Smooth muscle cell (in vitro differentiated cells): Measurements from ENCODE around the gene PLP1. TPM values are rescaled to one million over a fixed set of nuclear protein-coding genes. Genes with fewer than 3 reads are reported as not detected.

ENCODE experiments used
- DNase-seq: peaks from one replicate; lab custom pipeline; 2025; ENCODE audit not compliant: unreplicated experiment; lab: John Stamatoyannopoulos, UW
- H2AFZ ChIP-seq: fragments of 200-600 bp; sonication (generic); 2 replicates; pipeline ENCODE4 v1.6.0; 2016; ENCODE audit warnings: antibody characterized with exemption, low read depth, mild to moderate bottlenecking
- H3F3A ChIP-seq: fragments of 200-600 bp; sonication (generic); 2 replicates; pipeline ENCODE4 v1.6.0; 2017; ENCODE audit warnings: antibody characterized with exemption, low read depth
- H3K27ac ChIP-seq: fragments of 200-600 bp; sonication (generic); 2 replicates; pipeline ENCODE4 v1.5.1; 2016; ENCODE audit warnings: low read depth, mild to moderate bottlenecking
- H3K27me3 ChIP-seq: fragments of 200-600 bp; sonication (generic); 2 replicates; pipeline ENCODE4 v1.6.1; 2016; ENCODE audit warnings: low read depth, mild to moderate bottlenecking
- H3K36me3 ChIP-seq: fragments of 200-600 bp; sonication (generic); 2 replicates; pipeline ENCODE4 v1.5.1; 2016; ENCODE audit warnings: low read depth
- H3K4me1 ChIP-seq: fragments of 200-600 bp; sonication (generic); 2 replicates; pipeline ENCODE4 v1.5.1; 2016; ENCODE audit warnings: low read depth
- H3K4me2 ChIP-seq: fragments of 200-600 bp; sonication (generic); 2 replicates; pipeline ENCODE4 v1.6.0; 2016; ENCODE audit warnings: mild to moderate bottlenecking
- H3K4me3 ChIP-seq: fragments of 200-600 bp; sonication (generic); 2 replicates; pipeline ENCODE4 v1.5.1; 2016; ENCODE audit warnings: mild to moderate bottlenecking
- H3K79me2 ChIP-seq: fragments of 200-600 bp; sonication (generic); 2 replicates; pipeline ENCODE4 v1.6.0; 2016; ENCODE audit warnings: low read depth, mild to moderate bottlenecking
- H3K9ac ChIP-seq: fragments of 200-600 bp; sonication (generic); 2 replicates; pipeline ENCODE4 v1.6.0; 2016; ENCODE audit warnings: low read depth
- H3K9me3 ChIP-seq: fragments of 200-600 bp; sonication (generic); replicated peaks from 2 replicates; pipeline ENCODE4 v1.5.1; 2016; ENCODE audit warnings: low read depth
- H4K20me1 ChIP-seq: fragments of 200-600 bp; sonication (generic); 2 replicates; pipeline ENCODE4 v1.6.0; 2016; ENCODE audit warnings: low read depth
- WGBS: methylation state at CpG from one replicate; pipeline ENCODE4 v1.1.7; 2016; ENCODE audit warnings: low lambda C conversion rate; 5-methylcytosine and 5-hydroxymethylcytosine counted together
- polyA plus RNA-seq: library from polyadenylated mRNA; unstranded; fragments of >200 nt; fragmentation: Nextera tagmentation; extraction: Ambion mirVana; gene quantifications from 2 replicates; pipeline ENCODE4 v1.2.1, GENCODE V29; 2016
- total RNA-seq: library from RNA; depleted of rRNA; stranded (reverse); fragments of >200 nt; gene quantifications from 2 replicates; pipeline ENCODE4 v1.2.3, GENCODE V29; 2014
- TF ChIP-seq, protein P1 (sequence below): fragments of 200-600 bp; sonication (generic); IDR thresholded peaks from 2 replicates; pipeline ENCODE4 v1.5.1; 2017; ENCODE audit warnings: borderline replicate concordance, mild to moderate bottlenecking, antibody characterized with exemption; ENCODE audit not compliant: insufficient read depth, poor library complexity, severe bottlenecking

PLP1 gene
- total and polyA plus RNA-seq, 2 experiments from 2014 or later, result not detected

GRCh38 chrX:103781062-103781402 lies 4.4 kb downstream of the PLP1 start:
- no peak overlapping the region for H3K4me3 ChIP-seq
- H3F3A ChIP-seq, result no peaks in the 10 kb centered on the region
- H3K27me3 ChIP-seq, result peaks cover 1% of the 10 kb centered on the region
- no peak for DNase-seq
- no peaks in the 10 kb centered on the region for H3K79me2 ChIP-seq
- no peak overlapping the region for H3K4me2 ChIP-seq
- no peaks in the 10 kb centered on the region for H3K36me3 ChIP-seq
- H3K27ac ChIP-seq, result no peak overlapping the region
- H3K9me3 ChIP-seq, result no peaks in the 10 kb centered on the region
- WGBS, result 97% methylated on average over 4 of the region's 4 CpGs
- H3K4me1 ChIP-seq, result peaks cover 36% of the 10 kb centered on the region
- TF ChIP-seq, protein P1, sequence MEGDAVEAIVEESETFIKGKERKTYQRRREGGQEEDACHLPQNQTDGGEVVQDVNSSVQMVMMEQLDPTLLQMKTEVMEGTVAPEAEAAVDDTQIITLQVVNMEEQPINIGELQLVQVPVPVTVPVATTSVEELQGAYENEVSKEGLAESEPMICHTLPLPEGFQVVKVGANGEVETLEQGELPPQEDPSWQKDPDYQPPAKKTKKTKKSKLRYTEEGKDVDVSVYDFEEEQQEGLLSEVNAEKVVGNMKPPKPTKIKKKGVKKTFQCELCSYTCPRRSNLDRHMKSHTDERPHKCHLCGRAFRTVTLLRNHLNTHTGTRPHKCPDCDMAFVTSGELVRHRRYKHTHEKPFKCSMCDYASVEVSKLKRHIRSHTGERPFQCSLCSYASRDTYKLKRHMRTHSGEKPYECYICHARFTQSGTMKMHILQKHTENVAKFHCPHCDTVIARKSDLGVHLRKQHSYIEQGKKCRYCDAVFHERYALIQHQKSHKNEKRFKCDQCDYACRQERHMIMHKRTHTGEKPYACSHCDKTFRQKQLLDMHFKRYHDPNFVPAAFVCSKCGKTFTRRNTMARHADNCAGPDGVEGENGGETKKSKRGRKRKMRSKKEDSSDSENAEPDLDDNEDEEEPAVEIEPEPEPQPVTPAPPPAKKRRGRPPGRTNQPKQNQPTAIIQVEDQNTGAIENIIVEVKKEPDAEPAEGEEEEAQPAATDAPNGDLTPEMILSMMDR, result no peak
- no peak overlapping the region for H3K9ac ChIP-seq
- H4K20me1 ChIP-seq, result no peaks in the 10 kb centered on the region
- H2AFZ ChIP-seq, result no peak overlapping the region

DNA sequence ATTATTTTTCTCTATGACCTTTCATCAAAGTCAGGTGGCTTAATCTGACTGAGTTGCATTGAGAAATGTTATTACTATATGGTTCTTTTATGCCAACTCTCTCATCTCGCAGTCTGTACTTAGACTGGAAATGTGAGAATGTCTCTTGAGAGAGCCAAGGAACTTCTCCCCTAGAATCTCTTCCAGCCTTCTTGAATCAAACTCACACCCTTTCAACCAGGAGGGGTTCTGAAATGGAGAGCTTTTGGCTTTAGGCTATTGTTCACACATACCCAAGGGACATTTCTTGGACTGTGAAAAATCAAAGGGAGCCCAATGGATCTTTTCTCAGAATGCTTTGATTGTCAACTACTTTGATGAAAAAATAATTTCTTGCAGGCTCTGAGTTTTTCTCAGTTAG lies 5.1 kb downstream of the PLP1 start:
- no peaks in the 10 kb centered on the region for H3K27me3 ChIP-seq
- H3K9ac ChIP-seq, result no peak overlapping the region
- no peaks in the 10 kb centered on the region for H3K79me2 ChIP-seq
- H3K4me2 ChIP-seq, result no peak overlapping the region
- H3K9me3 ChIP-seq, result no peaks in the 10 kb centered on the region
- H3K27ac ChIP-seq, result no peak overlapping the region
- TF ChIP-seq, protein P1, result no peak
- H3K36me3 ChIP-seq, result no peaks in the 10 kb centered on the region
- 93% methylated on average over 1 of the region's 1 CpG for WGBS
- H4K20me1 ChIP-seq, result no peaks in the 10 kb centered on the region
- H3K4me1 ChIP-seq, result peaks cover 36% of the 10 kb centered on the region
- H3K4me3 ChIP-seq, result no peak overlapping the region
- no peak overlapping the region for H2AFZ ChIP-seq
- DNase-seq, result no peak
- H3F3A ChIP-seq, result no peaks in the 10 kb centered on the region

DNA sequence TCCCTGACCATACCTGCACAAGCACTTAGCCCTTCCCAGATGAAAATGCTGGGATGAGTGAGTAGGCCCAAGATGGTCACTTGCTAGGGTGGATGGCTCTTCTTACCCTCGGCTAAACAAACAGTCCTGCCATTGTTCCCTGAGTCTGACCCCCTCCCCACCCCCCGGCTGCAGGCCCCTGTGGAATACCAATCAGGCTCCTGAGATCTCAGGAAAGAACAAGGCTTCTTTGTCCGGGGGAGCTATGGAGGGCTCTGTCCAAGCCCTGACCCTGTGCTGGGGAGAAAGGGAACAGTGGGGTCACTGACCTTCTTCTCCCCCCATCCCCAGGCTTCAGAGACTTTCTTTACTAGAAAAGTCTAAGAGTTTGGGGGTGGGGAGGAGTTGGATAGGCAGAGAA lies 6.0 kb downstream of the PLP1 start:
- Histone ChIP-seq H4K20me1 (no peaks in the 10 kb centered on the region), H3K79me2 (no peaks in the 10 kb centered on the region), H3K27ac (no peak overlapping the region), H3K9ac (no peak overlapping the region), H3K4me3 (no peak overlapping the region), H3K4me2 (no peak overlapping the region), H2AFZ (no peak overlapping the region), H3K9me3 (no peaks in the 10 kb centered on the region), H3K36me3 (no peaks in the 10 kb centered on the region), H3K27me3 (no peaks in the 10 kb centered on the region), H3K4me1 (peaks cover 27% of the 10 kb centered on the region), H3F3A (no peaks in the 10 kb centered on the region)
- WGBS, result 63% methylated on average over 3 of the region's 3 CpGs
- DNase-seq, result no peak
- TF ChIP-seq, protein P1, result no peak

- no peak overlapping the region for H2AFZ ChIP-seq
- TF ChIP-seq, protein P1, result no peak
- H3K9me3 ChIP-seq, result no peaks in the 10 kb centered on the region
- H3K79me2 ChIP-seq, result no peaks in the 10 kb centered on the region
- H3K36me3 ChIP-seq, result no peaks in the 10 kb centered on the region
- H3K4me1 ChIP-seq, result peaks cover 27% of the 10 kb centered on the region
- no peaks in the 10 kb centered on the region for H4K20me1 ChIP-seq
- no peak overlapping the region for H3K4me2 ChIP-seq
- H3F3A ChIP-seq, result no peaks in the 10 kb centered on the region
- WGBS, result 83% methylated on average over 3 of the region's 3 CpGs
- H3K27me3 ChIP-seq, result no peaks in the 10 kb centered on the region
- no peak overlapping the region for H3K27ac ChIP-seq
- no peak overlapping the region for H3K9ac ChIP-seq
- H3K4me3 ChIP-seq, result no peak overlapping the region
- no peak for DNase-seq
Measured at GRCh38 chrX:103783196-103783595, 6.6 kb downstream of the PLP1 start.
